Spleen (tissue), 11 donors: ENCODE measurements around the gene GYG2. TPM values are rescaled to one million over a fixed set of nuclear protein-coding genes. Genes with fewer than 3 reads are reported as not detected.
"Not testable (repeated sequence)": the region's sequence is repeated elsewhere in the genome, so short reads cannot be mapped to it uniquely, and the experiment has no call there.

Source experiments
- DNase-seq: peaks from one replicate; pipeline ENCODE4 v3.0.0-alpha.2; 2020
- H3K27ac ChIP-seq, 8 donors: fragments of 200-600 bp; sonication (generic) in 7 of 8; 1 replicate in 4 of 8; 2 replicates in 4 of 8; pipeline versions ENCODE4 v1.5.0 to v1.8.0; 2016 to 2021; ENCODE audit warnings: inconsistent platforms in 4 of 8, mild to moderate bottlenecking in 4 of 8, moderate library complexity in 1 of 8
- H3K27me3 ChIP-seq, 7 donors: fragments of 200-600 bp; sonication (generic) in 6 of 7; replicated peaks in 1 of 7; 1 replicate in 4 of 7; 2 replicates in 3 of 7; pipeline versions ENCODE4 v1.5.0 to v1.8.0; 2016 to 2021; ENCODE audit warnings: inconsistent platforms in 3 of 7, mild to moderate bottlenecking in 1 of 7
- H3K36me3 ChIP-seq, 6 donors: fragments of 200-600 bp; sonication (generic) in 5 of 6; 1 replicate in 4 of 6; 2 replicates in 2 of 6; pipeline versions ENCODE4 v1.5.0 to v1.8.0; 2016 to 2021; ENCODE audit warnings: inconsistent platforms in 2 of 6
- H3K4me1 ChIP-seq, 6 donors: fragments of 200-600 bp; sonication (generic) in 5 of 6; 1 replicate in 3 of 6; 2 replicates in 3 of 6; pipeline versions ENCODE4 v1.5.0 to v1.8.0; 2016 to 2021; ENCODE audit warnings: inconsistent platforms in 3 of 6
- H3K4me3 ChIP-seq, 8 donors: fragments of 200-600 bp; sonication (generic) in 7 of 8; 1 replicate in 4 of 8; 2 replicates in 4 of 8; pipeline versions ENCODE4 v1.5.0 to v1.8.0; 2016 to 2021; ENCODE audit warnings: inconsistent platforms in 4 of 8, mild to moderate bottlenecking in 4 of 8, moderate library complexity in 2 of 8
- H3K9me3 ChIP-seq, 8 donors: fragments of 200-600 bp; sonication (generic) in 7 of 8; 1 replicate in 4 of 8; 2 replicates in 4 of 8; pipeline versions ENCODE4 v1.5.0 to v1.8.0; 2016 to 2021; ENCODE audit warnings: inconsistent platforms in 4 of 8
- POLR2A ChIP-seq, 3 donors: fragments of 450-650 bp; IDR thresholded peaks; one replicate each; pipeline ENCODE4 v1.5.1; 2017; ENCODE audit warnings: antibody characterized with exemption in 3 of 3, mild to moderate bottlenecking in 1 of 3
- POLR2AphosphoS5 ChIP-seq, 3 donors: sonication (generic); formaldehyde crosslinking; IDR thresholded peaks; one replicate each; pipeline ENCODE4 v1.5.1; 2017; ENCODE audit warnings: antibody characterized with exemption in 3 of 3
- WGBS, 5 donors: extraction: QIAGEN DNeasy Blood & Tissue Kit in 3 of 5; methylation state at CpG; one replicate each; pipeline versions ENCODE4 v1.1.5 to v1.1.7; 2013 to 2018; 5-methylcytosine and 5-hydroxymethylcytosine counted together
- intact Hi-C: fragments of 100-400 bp; cut with DNase I; formaldehyde crosslinking; loops from one replicate; pipeline ENCODE4 v1.15.0; 2023; ENCODE audit warnings: low total_unique reads
- polyA plus RNA-seq, 3 donors: library from polyadenylated mRNA; stranded (reverse); fragments of 200-250 nt; gene quantifications; one replicate each; pipeline ENCODE4 v1.2.1, GENCODE V29; 2013
- total RNA-seq, 7 donors: library from RNA; depleted of rRNA in 3 of 7; stranded (reverse); fragments of >200 nt in 3 of 7; fragmentation: NEBNext Ultra II Directional in 4 of 7; extraction: Animal tissue kit (Norgen Biotek cat#: 25700) in 4 of 7; gene quantifications; one replicate each; pipeline versions ENCODE4 v1.1.0 to v1.2.1, GENCODE V29; 2016 to 2021
- TF ChIP-seq, protein P1 (sequence below), 11 experiments: fragments of 200-600 bp in 7 of 11; fragments of 450-650 bp in 4 of 11; sonication (generic) in 4 of 11; IDR thresholded peaks in 8 of 11; conservative IDR thresholded peaks in 3 of 11; 1 replicate in 7 of 11; 2 replicates in 4 of 11; pipeline versions ENCODE4 v1.4.0 to v1.8.0; 2016 to 2021; ENCODE audit warnings: antibody characterized with exemption in 11 of 11, inconsistent platforms in 4 of 11, mild to moderate bottlenecking in 1 of 11
- donor health status: healthy with polysubstance abuse.
- donor health status: DM: no; HTN: no; CAD: no; lungs with moderate emphysema.
- donor health status: DM: no; HTN: no; CAD: no.
- donor health status: Bipolar disorder and iron deficiency.
- donor health status: healthy.
- donor health status: DM: no; HTN: no; CAD: no.
- donor health status: DM: yes; HTN: yes; CAD: no.

The GYG2 gene
- total and polyA plus RNA-seq, 10 donors: 0.22 to 0.92 (median 0.35) TPM; not detected in 2

DNA sequence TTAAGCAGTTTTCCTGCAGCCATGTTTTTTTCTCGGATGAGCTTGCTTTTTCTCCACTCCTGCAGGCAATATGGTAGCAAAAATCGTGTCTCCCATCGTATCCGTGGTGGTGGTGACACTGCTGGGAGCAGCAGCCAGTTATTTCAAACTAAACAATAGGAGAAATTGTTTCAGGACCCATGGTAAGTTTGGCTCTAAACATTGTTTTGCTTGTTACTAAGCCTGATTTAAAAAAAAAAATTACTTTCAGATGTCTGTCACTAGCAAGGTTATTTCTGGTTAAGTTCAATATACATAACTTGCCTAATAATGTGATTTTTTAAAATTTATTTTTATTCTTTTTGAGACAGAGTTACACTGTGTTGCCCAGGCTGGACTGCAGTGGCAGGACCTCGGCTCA is 17.5 kb upstream of the GYG2 start:
- no peaks in the 10 kb centered on the region for H3K36me3 ChIP-seq
- no peak for DNase-seq
- 78 to 93% (median 88%) methylated on average over 5 of the region's 5 CpGs for WGBS, 5 donors
- H3K4me1 ChIP-seq: peaks cover 0 to 3% (median 0%) of the 10 kb centered on the region in 6 donors
- H3K9me3 ChIP-seq: no peaks in the 10 kb centered on the region
- H3K27me3 ChIP-seq: no peaks in the 10 kb centered on the region
- TF ChIP-seq POLR2A (IDR thresholded peaks at IDR 0.05): no peak
- TF ChIP-seq, protein P1, sequence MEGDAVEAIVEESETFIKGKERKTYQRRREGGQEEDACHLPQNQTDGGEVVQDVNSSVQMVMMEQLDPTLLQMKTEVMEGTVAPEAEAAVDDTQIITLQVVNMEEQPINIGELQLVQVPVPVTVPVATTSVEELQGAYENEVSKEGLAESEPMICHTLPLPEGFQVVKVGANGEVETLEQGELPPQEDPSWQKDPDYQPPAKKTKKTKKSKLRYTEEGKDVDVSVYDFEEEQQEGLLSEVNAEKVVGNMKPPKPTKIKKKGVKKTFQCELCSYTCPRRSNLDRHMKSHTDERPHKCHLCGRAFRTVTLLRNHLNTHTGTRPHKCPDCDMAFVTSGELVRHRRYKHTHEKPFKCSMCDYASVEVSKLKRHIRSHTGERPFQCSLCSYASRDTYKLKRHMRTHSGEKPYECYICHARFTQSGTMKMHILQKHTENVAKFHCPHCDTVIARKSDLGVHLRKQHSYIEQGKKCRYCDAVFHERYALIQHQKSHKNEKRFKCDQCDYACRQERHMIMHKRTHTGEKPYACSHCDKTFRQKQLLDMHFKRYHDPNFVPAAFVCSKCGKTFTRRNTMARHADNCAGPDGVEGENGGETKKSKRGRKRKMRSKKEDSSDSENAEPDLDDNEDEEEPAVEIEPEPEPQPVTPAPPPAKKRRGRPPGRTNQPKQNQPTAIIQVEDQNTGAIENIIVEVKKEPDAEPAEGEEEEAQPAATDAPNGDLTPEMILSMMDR (IDR thresholded peaks at IDR 0.05 in 8 of 11, conservative IDR thresholded peaks at IDR 0.05 in 3 of 11): no peak
- TF ChIP-seq POLR2AphosphoS5 (IDR thresholded peaks at IDR 0.05): no peak
- intact Hi-C loops: loop anchor here (5.0 kb wide), 1 partner anchor 169 kb away; no protein-coding TSS in a partner anchor
- no peak overlapping the region for H3K27ac ChIP-seq
- H3K4me3 ChIP-seq: no peak overlapping the region

DNA sequence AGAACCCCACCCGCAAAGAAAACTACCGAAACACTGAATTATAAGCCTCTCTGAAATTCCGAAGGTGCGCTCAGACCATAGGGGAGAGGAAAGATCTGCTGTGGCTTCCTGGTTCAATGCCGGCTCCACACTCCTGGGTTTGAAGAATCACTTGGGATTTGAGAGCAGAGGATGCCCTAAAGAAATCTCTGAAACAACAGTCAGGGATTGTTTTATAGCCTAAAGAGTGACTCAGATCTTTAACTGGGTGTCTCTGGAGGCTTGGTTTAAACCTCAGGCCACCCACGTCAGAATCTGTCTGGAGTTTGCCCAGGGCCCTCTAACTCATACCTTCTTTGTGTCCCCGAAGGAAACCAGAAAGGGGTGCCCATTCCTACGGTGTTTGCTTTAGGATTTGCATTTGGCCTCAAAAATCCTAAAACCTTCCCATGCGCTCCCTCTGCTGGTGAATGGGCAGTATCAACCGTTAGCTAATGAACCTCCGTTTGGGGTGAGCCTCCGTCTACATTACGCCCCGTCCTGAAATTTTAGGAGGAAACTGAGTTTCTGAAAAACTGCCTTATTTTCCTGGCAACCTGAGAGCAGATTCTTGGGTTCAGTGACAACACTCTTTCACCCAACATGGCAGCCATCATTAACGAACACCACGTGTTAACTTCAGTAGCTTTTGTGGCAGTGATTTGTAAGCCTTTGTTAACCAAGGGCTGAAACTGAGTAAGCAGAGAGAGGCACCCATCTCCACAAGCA is 16.4 kb upstream of the GYG2 start:
- H3K4me3 ChIP-seq: peak overlapping the region in 1 of 8 donors; percentile 38
- not testable (repeated sequence) for H3K36me3 ChIP-seq, H3K9me3 ChIP-seq, H3K27me3 ChIP-seq, DNase-seq, H3K4me1 ChIP-seq, H3K27ac ChIP-seq
- WGBS, 5 donors: 25 to 92% (median 30%) methylated on average over 4 to 16 of the region's 16 CpGs
- intact Hi-C loops: loop anchor here (5.0 kb wide), 1 partner anchor 170 kb away; no protein-coding TSS in a partner anchor
- TF ChIP-seq, protein P1 (IDR thresholded peaks at IDR 0.05 in 8 of 11, conservative IDR thresholded peaks at IDR 0.05 in 3 of 11): peak; percentile 22 to 73 (median 58)

DNA sequence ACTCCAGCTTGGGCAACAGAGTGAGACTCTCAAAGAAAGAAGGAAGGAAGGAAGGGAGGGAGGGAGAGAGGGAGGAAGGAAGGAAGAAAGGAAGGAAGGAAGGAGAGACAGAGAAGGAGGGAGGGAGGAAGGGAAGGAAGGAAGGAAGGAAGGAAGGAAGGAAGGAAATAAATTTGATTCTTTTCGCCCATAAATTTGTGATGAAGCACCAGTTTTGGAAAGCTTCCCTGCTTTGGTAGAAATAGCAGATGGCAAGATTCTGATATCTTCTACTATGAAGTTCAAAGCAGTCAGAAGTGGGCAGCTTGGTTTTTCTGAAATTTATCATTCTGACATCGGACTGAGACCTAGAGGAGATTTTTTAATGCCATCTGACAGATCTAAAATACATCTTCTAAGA is 11.7 kb upstream of the GYG2 start:
- DNase-seq: no peak
- no peaks in the 10 kb centered on the region for H3K9me3 ChIP-seq
- H3K4me3 ChIP-seq: no peak overlapping the region
- peaks cover 0 to 23% (median 0%) of the 10 kb centered on the region in 7 donors for H3K27me3 ChIP-seq
- 62 to 73% (median 68%) methylated on average over 2 of the region's 2 CpGs for WGBS, 5 donors
- H3K36me3 ChIP-seq: no peaks in the 10 kb centered on the region
- H3K27ac ChIP-seq: no peak overlapping the region
- intact Hi-C loops: no loop called here
- H3K4me1 ChIP-seq: peaks cover 0 to 3% (median 0%) of the 10 kb centered on the region in 6 donors
- TF ChIP-seq POLR2AphosphoS5 (IDR thresholded peaks at IDR 0.05) (no peak), POLR2A (IDR thresholded peaks at IDR 0.05) (no peak)
- TF ChIP-seq, protein P1 (IDR thresholded peaks at IDR 0.05 in 8 of 11, conservative IDR thresholded peaks at IDR 0.05 in 3 of 11): no peak

DNA sequence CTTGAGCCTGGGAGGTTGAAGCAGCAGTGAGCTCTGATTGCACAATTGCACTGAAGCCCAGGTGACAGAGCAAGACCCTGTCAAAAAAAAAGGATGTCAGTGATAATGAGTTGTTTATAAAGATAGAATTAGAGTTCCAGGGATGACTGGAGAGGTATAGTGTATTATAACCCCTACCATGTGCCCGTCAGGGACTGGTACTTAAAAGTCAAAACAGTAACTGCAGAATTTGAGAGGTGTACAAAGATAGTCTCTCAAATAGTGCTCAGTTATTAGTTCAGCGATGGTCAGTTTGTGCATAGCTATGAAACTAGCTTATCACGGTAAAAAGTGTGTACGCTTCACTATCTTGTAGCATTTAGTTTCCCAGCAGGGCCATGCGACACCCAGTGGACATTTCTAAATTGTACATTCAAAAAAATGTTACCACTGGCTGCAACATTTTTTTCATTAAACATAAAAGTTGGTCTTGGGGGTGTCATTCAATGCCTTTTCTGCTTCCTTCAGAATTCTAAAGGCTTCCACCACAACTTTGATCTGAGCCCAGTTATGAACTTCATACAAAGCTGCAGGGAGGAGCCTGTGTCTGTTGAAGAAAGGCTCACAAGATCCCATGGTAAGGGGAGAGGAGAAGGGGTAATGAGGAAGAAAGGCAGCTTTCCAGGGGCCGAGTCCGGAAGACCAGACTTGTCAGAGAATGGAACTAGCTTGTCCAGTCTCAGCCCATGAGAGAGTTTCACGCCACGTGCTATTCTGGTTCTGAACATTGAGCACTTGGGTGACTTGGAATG is 9.2 kb upstream of the GYG2 start:
- no peaks in the 10 kb centered on the region for H3K9me3 ChIP-seq
- intact Hi-C loops: no loop called here
- no peaks in the 10 kb centered on the region for H3K36me3 ChIP-seq
- no peak for DNase-seq
- H3K27me3 ChIP-seq: peaks cover 0 to 29% (median 0%) of the 10 kb centered on the region in 7 donors
- H3K27ac ChIP-seq: no peak overlapping the region
- no peak overlapping the region for H3K4me3 ChIP-seq
- TF ChIP-seq, protein P1 (IDR thresholded peaks at IDR 0.05 in 8 of 11, conservative IDR thresholded peaks at IDR 0.05 in 3 of 11): peak in 1 of 11 experiments; percentile 19
- TF ChIP-seq POLR2AphosphoS5 (IDR thresholded peaks at IDR 0.05): no peak
- 71 to 88% (median 77%) methylated on average over 9 of the region's 9 CpGs for WGBS, 5 donors
- H3K4me1 ChIP-seq: no peaks in the 10 kb centered on the region
